Endothelial cell (in vitro differentiated cells): ENCODE results near the gene CLCNKA. TPM values are rescaled to one million over a fixed set of nuclear protein-coding genes. Genes with fewer than 3 reads are reported as not detected.
"Not testable (repeated sequence)": the region's sequence is repeated elsewhere in the genome, so short reads cannot be mapped to it uniquely, and the experiment has no call there.

Experiments
- DNase-seq: peaks from one replicate; pipeline ENCODE4 v3.0.0; 2021; ENCODE audit warnings: low spot score
- H3K27ac Mint-ChIP-seq: one replicate; pipeline ENCODE4 v1.8.0; 2021; ENCODE audit warnings: mixed read lengths, inconsistent platforms; ENCODE audit not compliant: unreplicated experiment
- H3K27me3 Mint-ChIP-seq: one replicate; pipeline ENCODE4 v1.8.0; 2021; ENCODE audit warnings: mild to moderate bottlenecking, moderate library complexity, mixed read lengths, inconsistent platforms; ENCODE audit not compliant: unreplicated experiment
- H3K36me3 Mint-ChIP-seq: one replicate; pipeline ENCODE4 v1.8.0; 2021; ENCODE audit warnings: mild to moderate bottlenecking, low read depth, mixed read lengths, inconsistent platforms; ENCODE audit not compliant: unreplicated experiment
- H3K4me1 Mint-ChIP-seq: one replicate; pipeline ENCODE4 v1.8.0; 2021; ENCODE audit warnings: mild to moderate bottlenecking, mixed read lengths, inconsistent platforms; ENCODE audit not compliant: unreplicated experiment
- H3K4me3 Mint-ChIP-seq: one replicate; pipeline ENCODE4 v1.8.0; 2021; ENCODE audit warnings: mild to moderate bottlenecking, mixed read lengths, inconsistent platforms; ENCODE audit not compliant: unreplicated experiment
- H3K9me3 Mint-ChIP-seq: one replicate; pipeline ENCODE4 v1.8.0; 2021; ENCODE audit warnings: mixed read lengths, inconsistent platforms; ENCODE audit not compliant: unreplicated experiment
- total RNA-seq: library from RNA; stranded (reverse); fragmentation: NEBNext Ultra II Directional; extraction: Animal tissue kit (Norgen Biotek cat#: 25700); gene quantifications from one replicate; pipeline ENCODE4 v1.2.1, GENCODE V29; 2021; ENCODE audit not compliant: unreplicated experiment
- TF ChIP-seq, protein P1 (sequence below): fragments of 200-600 bp; sonication (generic); IDR thresholded peaks from one replicate; pipeline ENCODE4 v1.5.0; 2021; ENCODE audit warnings: antibody characterized with exemption; ENCODE audit not compliant: unreplicated experiment

CLCNKA gene
- total RNA-seq, 1 donor from 2014 or later: not detected

GRCh38 chr1:16038620-16038912, 16.7 kb downstream of the CLCNKA start:
- H3K4me3 Mint-ChIP-seq: no peak overlapping the region
- DNase-seq: no peak

GRCh38 chr1:16039871-16040270, 18.0 kb downstream of the CLCNKA start:
- not testable (repeated sequence) for H3K4me3 Mint-ChIP-seq, H3K4me1 Mint-ChIP-seq, H3K36me3 Mint-ChIP-seq, DNase-seq, H3K27me3 Mint-ChIP-seq, H3K27ac Mint-ChIP-seq, H3K9me3 Mint-ChIP-seq

More at GRCh38 chr1:16038620-16038912, 16.7 kb downstream of the CLCNKA start:
- peaks cover 10% of the 10 kb centered on the region for H3K27me3 Mint-ChIP-seq
- no peak overlapping the region for H3K27ac Mint-ChIP-seq
- TF ChIP-seq, protein P1, sequence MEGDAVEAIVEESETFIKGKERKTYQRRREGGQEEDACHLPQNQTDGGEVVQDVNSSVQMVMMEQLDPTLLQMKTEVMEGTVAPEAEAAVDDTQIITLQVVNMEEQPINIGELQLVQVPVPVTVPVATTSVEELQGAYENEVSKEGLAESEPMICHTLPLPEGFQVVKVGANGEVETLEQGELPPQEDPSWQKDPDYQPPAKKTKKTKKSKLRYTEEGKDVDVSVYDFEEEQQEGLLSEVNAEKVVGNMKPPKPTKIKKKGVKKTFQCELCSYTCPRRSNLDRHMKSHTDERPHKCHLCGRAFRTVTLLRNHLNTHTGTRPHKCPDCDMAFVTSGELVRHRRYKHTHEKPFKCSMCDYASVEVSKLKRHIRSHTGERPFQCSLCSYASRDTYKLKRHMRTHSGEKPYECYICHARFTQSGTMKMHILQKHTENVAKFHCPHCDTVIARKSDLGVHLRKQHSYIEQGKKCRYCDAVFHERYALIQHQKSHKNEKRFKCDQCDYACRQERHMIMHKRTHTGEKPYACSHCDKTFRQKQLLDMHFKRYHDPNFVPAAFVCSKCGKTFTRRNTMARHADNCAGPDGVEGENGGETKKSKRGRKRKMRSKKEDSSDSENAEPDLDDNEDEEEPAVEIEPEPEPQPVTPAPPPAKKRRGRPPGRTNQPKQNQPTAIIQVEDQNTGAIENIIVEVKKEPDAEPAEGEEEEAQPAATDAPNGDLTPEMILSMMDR: no peak
- H3K9me3 Mint-ChIP-seq: no peaks in the 10 kb centered on the region
- H3K36me3 Mint-ChIP-seq: no peaks in the 10 kb centered on the region
- no peaks in the 10 kb centered on the region for H3K4me1 Mint-ChIP-seq

GRCh38 chr1:16041200-16041599, 19.4 kb downstream of the CLCNKA start:
- Mint-ChIP-seq H3K27ac (no peak overlapping the region), H3K9me3 (no peaks in the 10 kb centered on the region), H3K4me3 (no peak overlapping the region), H3K27me3 (peaks cover 10% of the 10 kb centered on the region), H3K36me3 (no peaks in the 10 kb centered on the region), H3K4me1 (no peaks in the 10 kb centered on the region)
- no peak for DNase-seq
- TF ChIP-seq, protein P1: no peak

DNA sequence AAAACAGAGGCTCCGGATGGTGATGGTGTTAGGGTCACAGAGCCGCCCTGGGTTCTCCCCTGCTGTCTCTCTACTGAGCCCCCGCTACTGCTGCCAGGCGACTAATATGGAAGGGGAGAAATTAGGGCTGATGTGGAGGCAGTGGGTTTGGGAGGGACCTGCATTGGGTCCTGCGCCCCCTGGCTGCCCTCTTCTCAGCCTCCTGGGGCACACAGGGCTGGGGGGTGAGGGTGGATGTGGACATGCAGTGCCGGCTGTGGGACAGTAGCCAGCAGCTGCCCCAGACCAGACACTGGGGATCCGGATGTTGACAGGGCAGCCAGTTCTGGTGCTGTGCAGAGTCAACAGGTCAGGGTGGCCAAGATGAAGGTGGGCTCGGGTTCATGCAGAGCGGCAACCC, 20.3 kb downstream of the CLCNKA start:
- DNase-seq: no peak
- Mint-ChIP-seq H3K27ac (no peak overlapping the region), H3K9me3 (no peaks in the 10 kb centered on the region), H3K27me3 (peaks cover 8% of the 10 kb centered on the region), H3K4me1 (no peaks in the 10 kb centered on the region), H3K4me3 (no peak overlapping the region), H3K36me3 (no peaks in the 10 kb centered on the region)
- TF ChIP-seq, protein P1: no peak

- not testable (repeated sequence) for H3K4me1 Mint-ChIP-seq
These were observed 20.8 kb downstream of the CLCNKA start for GRCh38 chr1:16042654-16043053.

DNA sequence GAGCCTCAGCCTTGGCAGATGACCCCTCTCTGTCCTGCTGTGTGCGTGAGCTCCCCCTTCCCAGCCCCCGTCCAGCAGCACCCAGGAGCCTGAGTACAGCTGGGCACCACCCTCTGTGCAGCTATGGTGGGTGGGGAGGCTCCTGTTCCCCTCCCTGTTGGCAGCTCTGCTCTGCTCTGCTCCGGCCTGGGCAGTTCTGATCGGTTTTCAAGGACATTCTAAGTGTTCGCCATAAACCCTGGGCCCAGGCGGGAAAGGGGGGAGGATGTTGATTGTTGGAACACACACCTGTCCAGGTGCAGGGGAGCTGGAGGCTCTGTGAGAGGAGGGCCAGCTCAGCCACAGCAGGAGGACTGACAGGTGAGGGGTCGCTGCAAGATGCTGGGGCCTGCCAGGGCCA, 21.7 kb downstream of the CLCNKA start, which contains the start of gene CLCNKB:
Gene CLCNKB, plus strand, starts transcription at position 262 of the 400 bp plus-strand sequence. CDS start 711 bp downstream, outside the sequence.
- no peak within 1 kb of the TSS for H3K4me3 Mint-ChIP-seq
- H3K9me3 Mint-ChIP-seq: no peaks in the 10 kb centered on the region
- no peak for DNase-seq
- TF ChIP-seq, protein P1: no peak
- H3K36me3 Mint-ChIP-seq: no peaks in the 10 kb centered on the region
- H3K27me3 Mint-ChIP-seq: peaks cover 8% of the 10 kb centered on the region
- H3K4me1 Mint-ChIP-seq: no peaks in the 10 kb centered on the region
- no peak within 1 kb of the TSS for H3K27ac Mint-ChIP-seq

More at GRCh38 chr1:16042654-16043053, 20.8 kb downstream of the CLCNKA start:
- not testable (repeated sequence) for H3K27me3 Mint-ChIP-seq, H3K27ac Mint-ChIP-seq, H3K36me3 Mint-ChIP-seq, H3K4me3 Mint-ChIP-seq, H3K9me3 Mint-ChIP-seq, DNase-seq
